MM.1S (cell line): Measurements from ENCODE around the gene TFDP1.

Source experiments
- EZH2 ChIP-seq: fragments of 300-600 bp; sonication (generic); optimal IDR thresholded peaks from 2 replicates; pipeline ENCODE3; 2017; ENCODE audit warnings: low read depth, mild to moderate bottlenecking, antibody characterized with exemption, low read length, mixed read lengths
- EZH2phosphoT487 ChIP-seq: fragments of 300-600 bp; sonication (generic); IDR thresholded peaks from 2 replicates; pipeline ENCODE4 v1.6.1; 2018; ENCODE audit warnings: antibody characterized with exemption, low read length
- TF ChIP-seq, protein P1 (sequence below): fragments of 300-600 bp; sonication (generic); IDR thresholded peaks from 2 replicates; pipeline ENCODE4 v1.5.1; 2016; ENCODE audit warnings: antibody characterized with exemption, low read length, mixed read lengths

DNA sequence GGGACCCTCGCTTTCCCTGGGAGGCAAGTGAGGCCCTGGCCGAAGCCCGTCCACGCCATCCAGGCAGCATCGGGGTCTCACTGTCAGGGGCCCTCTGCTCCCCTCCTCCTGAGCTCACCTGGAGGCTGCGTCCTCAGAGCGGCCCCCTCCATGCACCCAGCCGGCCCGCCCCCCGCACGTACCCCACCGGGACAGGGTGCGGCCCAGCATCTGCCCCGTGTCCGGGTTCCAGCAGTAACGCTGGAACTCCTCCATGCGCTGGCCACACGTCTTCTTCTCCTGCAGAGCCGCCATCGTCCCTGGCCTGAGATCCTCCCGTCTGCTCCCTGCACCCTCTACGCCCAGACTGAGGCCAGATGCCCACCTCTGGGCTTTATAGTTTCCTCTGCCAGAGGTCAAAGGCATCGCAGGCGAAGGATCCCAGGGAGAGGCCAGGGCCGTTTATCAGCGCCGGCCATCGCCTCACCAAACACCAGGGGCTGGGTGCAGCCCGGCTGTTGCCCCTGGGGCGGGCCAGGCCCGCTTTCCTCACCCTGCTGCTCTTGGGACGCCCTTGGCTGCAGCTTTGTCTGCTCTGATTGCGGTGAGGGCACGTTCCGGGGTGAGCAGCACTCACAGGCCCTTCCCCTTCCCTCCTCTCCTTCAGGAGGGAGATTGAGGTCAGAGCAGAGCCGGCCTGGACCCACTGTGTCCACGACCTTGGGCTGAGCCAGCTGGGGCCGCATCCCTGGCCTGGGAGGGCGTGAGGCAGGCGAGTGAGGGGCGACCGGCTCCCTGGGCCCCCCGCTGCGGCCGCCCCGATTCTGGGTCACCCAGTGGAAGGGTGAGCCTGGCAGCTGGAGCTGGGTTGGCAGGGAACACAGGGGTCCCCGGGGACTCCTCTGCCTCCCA, 73.5 kb downstream of the TFDP1 start, which contains the start of gene ATP4B:
- TF ChIP-seq, protein P1, sequence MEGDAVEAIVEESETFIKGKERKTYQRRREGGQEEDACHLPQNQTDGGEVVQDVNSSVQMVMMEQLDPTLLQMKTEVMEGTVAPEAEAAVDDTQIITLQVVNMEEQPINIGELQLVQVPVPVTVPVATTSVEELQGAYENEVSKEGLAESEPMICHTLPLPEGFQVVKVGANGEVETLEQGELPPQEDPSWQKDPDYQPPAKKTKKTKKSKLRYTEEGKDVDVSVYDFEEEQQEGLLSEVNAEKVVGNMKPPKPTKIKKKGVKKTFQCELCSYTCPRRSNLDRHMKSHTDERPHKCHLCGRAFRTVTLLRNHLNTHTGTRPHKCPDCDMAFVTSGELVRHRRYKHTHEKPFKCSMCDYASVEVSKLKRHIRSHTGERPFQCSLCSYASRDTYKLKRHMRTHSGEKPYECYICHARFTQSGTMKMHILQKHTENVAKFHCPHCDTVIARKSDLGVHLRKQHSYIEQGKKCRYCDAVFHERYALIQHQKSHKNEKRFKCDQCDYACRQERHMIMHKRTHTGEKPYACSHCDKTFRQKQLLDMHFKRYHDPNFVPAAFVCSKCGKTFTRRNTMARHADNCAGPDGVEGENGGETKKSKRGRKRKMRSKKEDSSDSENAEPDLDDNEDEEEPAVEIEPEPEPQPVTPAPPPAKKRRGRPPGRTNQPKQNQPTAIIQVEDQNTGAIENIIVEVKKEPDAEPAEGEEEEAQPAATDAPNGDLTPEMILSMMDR = no peak
- TF ChIP-seq EZH2 (no peak), EZH2phosphoT487 (no peak)
